A172 (cell line): ENCODE data around the gene PHF24. TPM values are rescaled to one million over a fixed set of nuclear protein-coding genes. Genes with fewer than 3 reads are reported as not detected.

ENCODE experiments used
- DNase-seq: peaks from one replicate; pipeline ENCODE4 v3.0.0-alpha.2; 2015; ENCODE audit warnings: low spot score
- total RNA-seq: library from RNA; depleted of rRNA; stranded (reverse); fragments of >200 nt; shearing (Covaris generic); gene quantifications from 2 replicates; pipeline ENCODE4 v1.2.3, GENCODE V29; 2014

Gene PHF24
- total RNA-seq, 1 experiment from 2014 or later = not detected

DNA sequence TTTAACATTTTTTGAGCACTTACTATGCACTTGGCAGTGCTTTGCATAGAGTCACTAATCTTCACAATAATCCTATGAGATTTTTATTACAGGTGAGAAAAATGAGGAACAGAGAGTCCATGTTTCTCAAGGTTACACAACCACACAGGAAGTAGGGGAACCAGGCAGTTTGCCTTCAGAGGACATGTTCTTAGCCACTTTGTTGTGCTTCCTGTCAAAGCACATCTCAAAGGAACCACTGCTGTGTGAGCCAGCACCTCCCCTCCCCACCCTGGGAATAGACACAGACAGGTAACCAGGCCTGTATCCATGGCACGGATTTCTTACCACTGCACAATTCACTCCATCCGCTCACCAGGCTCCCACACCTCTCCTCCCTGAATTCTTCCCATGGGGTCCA lies 25.1 kb downstream of the PHF24 start:
- no peak for DNase-seq

GRCh38 chr9:34984049-34984448 lies 26.0 kb downstream of the PHF24 start:
- no peak for DNase-seq

DNA sequence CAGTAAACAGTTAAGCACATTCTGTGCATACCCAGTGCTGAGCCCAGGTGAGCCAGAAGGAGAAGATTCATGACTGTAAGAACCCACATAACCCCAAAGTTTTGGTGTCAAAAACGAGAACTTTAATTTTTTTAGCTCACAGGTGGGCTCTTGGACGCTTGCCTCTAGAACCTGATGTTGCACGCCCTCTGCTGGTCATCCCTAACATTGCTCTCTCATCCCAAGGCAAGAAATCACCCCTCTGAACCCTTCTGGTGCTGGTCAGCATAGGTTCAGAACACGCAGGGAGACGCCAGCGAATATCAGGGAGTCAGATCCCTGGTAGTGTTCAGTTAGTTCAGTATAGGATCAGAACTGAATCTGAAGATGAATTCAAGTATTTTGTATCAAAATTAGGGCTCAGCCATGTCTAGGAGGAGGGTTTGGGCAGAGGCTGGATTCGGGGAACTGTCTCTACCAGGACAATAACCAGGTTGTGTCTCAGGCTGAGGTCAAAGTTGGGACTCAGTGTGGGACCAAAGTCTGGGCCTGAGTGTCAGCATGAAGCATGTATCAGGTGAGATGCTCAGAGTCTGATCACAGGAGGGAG lies 27.3 kb downstream of the PHF24 start:
- DNase-seq = peak; percentile 47

GRCh38 chr9:34986540-34987047 lies 28.5 kb downstream of the PHF24 start:
- no peak for DNase-seq

GRCh38 chr9:34987160-34987901 lies 29.2 kb downstream of the PHF24 start:
- DNase-seq = no peak

- DNase-seq = no peak
Observed at GRCh38 chr9:34988218-34989002, 30.3 kb downstream of the PHF24 start.

GRCh38 chr9:34989003-34989945 lies 31.2 kb downstream of the PHF24 start, which contains the start of gene DNAJB5:
Gene DNAJB5 (plus strand): TSS chr9:34989745. CDS start chr9:34990631, 886 bp downstream.
- peak; percentile 99 for DNase-seq

DNA sequence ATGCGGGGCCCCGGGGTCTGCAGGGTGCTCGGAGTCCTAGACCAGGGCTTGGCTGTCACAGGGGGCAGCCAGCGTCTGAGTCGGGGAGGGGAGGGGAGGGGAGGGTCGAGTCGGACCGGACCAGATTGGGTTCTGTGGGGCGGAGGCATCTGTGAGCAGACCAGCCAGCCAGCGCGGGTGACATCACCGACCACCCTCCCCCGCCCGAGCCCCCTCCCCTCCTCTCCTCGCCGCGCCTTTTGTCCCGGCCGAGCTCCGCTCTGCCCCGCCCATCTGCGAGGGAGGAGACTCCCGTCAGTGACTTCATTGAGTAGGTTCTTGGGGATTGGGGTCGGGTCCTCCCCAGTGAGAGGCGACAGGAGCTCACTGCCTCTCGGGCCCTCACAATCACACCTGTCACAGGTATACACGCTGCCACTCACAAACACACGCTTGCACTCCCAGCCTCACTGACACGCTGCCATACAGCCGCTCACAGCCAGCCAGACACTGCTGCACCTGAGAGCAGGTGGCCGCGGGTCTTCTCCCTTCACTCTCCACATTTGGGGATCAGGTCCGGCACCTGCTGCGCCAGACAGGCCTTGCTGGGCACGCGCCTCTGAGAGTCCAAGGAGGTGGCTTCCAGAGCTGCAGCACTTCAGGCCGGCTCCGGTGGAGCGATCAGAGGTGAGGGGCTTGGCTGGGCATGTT lies 32.0 kb downstream of the PHF24 start:
- no peak for DNase-seq

DNA sequence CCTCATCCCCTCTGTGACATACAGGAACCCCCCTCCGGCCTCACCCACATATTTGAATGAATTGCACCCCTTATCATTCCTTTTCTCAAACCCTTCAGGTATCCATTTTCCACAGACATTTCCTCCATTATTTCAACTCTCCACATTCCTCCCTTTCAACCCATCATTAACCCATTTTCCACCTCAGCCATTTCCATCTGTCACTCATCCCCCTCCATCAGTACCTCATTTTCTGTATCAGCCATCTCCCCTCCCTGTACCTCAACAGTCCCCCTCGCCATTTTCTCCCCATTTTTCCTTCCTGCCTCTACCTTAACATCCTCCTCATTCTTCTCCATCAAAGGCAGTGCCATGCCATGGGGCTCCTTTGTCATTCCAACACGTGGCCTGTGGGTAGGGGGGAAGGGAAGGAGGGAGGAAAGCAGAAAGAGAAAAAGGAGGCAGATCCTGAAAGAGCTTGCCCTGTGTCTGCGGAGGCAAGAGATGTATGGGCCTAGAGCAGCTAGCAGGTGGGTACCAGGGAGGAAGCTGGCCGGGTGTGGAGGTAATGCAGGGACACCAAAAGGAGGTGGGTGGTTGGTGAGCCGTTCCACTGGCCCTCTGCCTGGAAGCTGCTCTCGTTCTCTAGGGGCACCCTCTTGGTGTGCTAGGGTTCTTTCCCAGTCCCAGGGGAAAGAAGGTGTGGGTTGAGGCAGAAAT lies 33.0 kb downstream of the PHF24 start:
- DNase-seq = no peak

DNA sequence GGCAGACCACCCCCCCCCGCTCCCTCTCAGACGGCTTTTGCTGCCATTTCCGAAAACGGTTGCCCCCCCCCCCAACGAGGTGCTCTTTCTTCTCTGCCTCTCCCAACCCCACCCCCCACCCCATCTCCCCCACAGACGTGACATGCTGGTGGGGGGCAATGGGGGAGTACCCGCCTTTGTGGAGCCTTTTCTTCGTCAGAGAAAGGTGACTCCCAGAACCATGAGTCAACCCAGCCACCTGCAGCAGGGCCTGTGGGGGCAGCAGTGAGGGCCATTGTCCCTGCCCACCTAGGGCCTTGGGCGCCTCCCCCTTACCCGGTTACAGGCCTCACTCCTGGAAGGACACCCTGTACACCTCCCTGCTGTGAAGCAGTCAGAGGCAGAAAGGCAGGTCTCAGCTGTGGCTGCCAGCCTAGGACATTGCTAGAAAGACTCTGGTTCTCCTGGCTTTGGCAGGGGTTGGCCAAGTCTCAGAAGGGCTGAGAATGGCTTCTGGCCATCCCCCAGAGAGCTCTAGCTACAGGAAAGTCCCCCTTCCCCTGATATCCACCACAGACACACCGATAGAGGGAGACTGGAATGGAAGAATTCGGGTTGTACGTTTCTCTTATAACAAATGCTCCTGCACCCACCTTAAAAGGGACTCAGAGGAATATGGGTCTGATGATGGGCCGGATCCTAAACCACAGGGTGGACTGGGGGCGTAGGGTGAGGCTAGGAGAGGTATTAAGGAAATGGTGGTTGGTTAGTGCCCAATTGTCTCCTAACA lies 33.7 kb downstream of the PHF24 start:
- no peak for DNase-seq

DNA sequence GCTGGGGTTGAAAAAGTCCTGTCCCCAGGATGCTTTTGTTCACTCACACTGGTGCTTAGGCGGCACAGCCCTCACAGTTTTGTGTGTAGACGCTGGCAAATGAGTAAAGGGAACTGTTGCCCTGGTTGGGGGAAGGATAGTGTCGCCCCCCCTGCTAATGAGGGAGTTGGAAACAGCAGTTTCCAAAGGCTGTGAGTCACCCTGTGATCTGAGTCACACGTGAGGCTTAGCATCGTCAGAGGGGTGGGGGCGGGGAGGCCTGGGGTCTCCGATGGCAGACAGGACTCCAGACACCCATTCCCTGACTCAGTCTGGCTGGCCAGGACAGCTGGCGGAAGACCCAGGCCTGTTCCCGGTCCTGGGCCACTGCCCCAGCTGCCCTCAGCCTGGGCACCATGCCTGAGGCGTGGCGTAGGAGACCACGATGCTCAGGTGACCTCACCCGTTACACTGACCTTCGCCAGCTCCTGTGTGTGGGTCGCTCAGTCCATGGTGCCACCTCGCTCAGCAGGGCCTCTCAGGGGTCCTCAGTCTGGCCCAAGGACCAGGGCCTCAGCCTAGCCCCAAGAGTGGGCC lies 34.4 kb downstream of the PHF24 start:
- peak; percentile 82 for DNase-seq

- DNase-seq = peak; percentile 51
Observed at GRCh38 chr9:34993502-34994259, 35.6 kb downstream of the PHF24 start.

DNA sequence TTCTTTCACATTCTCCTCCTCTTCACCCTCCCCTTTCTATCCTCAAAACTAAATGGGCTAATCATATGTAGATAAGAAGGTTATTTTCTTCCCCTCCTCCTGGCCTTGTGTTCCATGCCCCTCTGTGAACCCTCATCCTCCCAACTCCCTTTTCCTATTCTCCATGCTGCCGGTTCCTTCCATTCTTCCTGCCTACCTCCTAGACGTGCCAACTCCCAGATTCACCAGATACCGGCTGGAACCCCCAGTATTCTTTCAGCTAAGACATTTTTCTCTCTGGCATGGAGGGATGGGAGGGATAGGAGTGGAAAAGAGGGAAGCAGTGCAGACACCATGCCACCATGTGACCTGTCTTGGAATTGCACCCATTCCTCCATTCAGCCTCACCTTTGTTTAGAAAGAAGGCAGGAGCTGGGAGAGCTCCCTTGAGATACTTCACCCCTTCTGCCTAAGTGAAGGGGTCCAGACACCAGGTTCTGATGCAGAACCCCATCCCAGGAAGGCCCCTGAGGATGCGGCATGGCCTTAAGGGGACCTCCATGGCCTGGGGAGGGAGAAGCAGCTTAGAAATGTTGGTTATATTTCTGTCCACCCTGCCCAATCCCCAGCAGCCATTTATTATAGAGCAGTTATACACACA lies 36.3 kb downstream of the PHF24 start:
- peak; percentile 70 for DNase-seq

DNA sequence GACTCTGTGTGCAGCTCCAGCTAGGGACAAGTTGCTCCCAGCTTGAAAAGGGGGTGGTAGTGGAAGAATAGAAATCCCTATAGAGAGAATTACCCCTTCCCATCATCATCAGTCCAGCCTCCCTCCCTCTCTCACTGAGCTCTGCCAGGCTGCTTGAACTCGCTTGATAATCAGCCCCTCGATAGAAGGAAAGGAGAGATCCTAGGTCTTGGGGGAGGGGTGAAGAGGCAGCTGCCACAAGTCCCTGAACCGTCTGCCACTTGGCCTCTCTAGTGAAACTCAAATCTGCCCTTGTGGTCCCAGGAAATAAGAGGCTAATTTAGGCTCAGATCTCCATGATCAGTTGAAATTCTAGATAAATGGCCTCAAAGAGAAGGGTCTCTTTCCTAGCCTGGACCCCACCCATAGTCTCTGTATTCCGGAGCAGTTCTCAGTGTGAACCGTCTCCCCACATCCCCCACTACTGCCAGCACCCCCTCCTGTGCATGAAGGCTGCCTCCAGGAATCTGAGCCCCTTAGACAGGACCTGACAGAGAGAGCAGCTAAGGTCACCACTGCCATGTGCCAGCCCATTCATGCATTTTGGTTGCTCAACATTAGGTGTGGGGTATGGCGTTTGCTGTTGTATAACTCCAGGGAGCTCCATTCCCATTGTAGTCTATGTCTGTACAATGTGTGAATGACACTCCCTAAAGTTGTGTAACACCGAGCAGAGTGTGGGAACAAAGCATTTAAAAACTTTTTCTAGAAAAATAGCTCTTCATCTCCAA lies 37.0 kb downstream of the PHF24 start:
- no peak for DNase-seq

DNA sequence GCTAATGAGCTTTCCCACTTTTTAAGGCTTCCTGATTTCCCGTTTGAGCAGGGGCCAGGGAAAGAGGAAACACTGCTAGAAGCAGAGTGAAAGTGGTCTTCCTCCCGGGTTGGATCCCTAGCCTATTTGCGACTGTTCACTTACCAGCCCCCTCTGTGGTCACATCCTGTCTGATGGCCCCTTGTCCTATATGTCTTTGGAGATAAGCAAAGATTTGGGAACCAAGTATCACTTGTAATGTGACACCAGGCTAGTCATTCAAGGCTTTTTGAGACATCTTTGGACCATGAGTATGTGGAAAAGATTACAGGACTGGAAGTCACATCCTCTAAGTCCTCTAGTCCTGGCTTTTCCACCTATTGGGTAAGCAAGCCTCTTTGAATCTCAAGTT lies 37.6 kb downstream of the PHF24 start:
- DNase-seq = no peak

DNA sequence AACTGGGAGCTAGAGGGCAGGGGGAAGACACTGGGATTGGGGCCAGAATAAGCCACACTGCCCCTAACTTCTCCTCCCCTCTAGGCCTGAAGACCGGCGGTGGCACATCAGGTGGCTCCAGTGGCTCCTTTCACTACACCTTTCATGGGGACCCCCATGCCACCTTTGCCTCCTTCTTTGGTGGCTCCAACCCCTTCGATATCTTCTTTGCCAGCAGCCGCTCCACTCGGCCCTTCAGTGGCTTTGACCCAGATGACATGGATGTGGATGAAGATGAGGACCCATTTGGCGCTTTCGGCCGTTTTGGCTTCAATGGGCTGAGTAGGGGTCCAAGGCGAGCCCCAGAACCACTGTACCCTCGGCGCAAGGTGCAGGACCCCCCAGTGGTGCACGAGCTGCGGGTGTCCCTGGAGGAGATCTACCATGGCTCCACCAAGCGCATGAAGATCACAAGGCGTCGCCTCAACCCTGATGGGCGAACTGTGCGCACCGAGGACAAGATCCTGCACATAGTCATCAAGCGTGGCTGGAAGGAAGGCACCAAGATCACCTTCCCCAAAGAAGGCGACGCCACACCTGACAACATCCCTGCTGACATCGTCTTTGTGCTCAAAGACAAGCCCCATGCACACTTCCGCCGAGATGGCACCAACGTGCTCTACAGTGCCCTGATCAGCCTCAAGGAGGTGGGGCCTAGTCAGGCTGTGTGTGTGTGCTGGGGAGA lies 38.3 kb downstream of the PHF24 start:
- DNase-seq = no peak
